Osteocyte (in vitro differentiated cells): Measurements from ENCODE around the gene CORO2B. TPM values are rescaled to one million over a fixed set of nuclear protein-coding genes. Genes with fewer than 3 reads are reported as not detected.
"Not testable (repeated sequence)": the region's sequence is repeated elsewhere in the genome, so short reads cannot be mapped to it uniquely, and the experiment has no call there.

ENCODE experiments used
- DNase-seq: peaks from one replicate; pipeline ENCODE4 v3.0.0; 2021; ENCODE audit warnings: mixed read lengths; ENCODE audit not compliant: unreplicated experiment; ENCODE audit errors: extremely low spot score
- H3K27ac Mint-ChIP-seq: one replicate; pipeline ENCODE4 v1.8.0; 2021; ENCODE audit warnings: mild to moderate bottlenecking, mixed read lengths; ENCODE audit not compliant: unreplicated experiment
- H3K27me3 Mint-ChIP-seq: one replicate; pipeline ENCODE4 v1.8.0; 2021; ENCODE audit warnings: mixed read lengths; ENCODE audit not compliant: unreplicated experiment
- H3K36me3 Mint-ChIP-seq: one replicate; pipeline ENCODE4 v1.8.0; 2021; ENCODE audit warnings: mixed read lengths; ENCODE audit not compliant: unreplicated experiment
- H3K4me1 Mint-ChIP-seq: one replicate; pipeline ENCODE4 v1.8.0; 2021; ENCODE audit warnings: mixed read lengths; ENCODE audit not compliant: unreplicated experiment
- H3K4me3 Mint-ChIP-seq: one replicate; pipeline ENCODE4 v1.8.0; 2021; ENCODE audit warnings: mild to moderate bottlenecking, moderate library complexity, mixed read lengths; ENCODE audit not compliant: unreplicated experiment
- H3K9me3 Mint-ChIP-seq: one replicate; pipeline ENCODE4 v1.8.0; 2021; ENCODE audit warnings: mixed read lengths; ENCODE audit not compliant: unreplicated experiment
- CTCF ChIP-seq: fragments of 200-600 bp; sonication (generic); IDR thresholded peaks from 2 replicates; pipeline ENCODE4 v1.5.0; 2021; ENCODE audit warnings: antibody characterized with exemption, mild to moderate bottlenecking, moderate library complexity
- total RNA-seq: library from RNA; stranded (reverse); gene quantifications from 2 replicates; pipeline ENCODE4 v1.2.1, GENCODE V29; 2021

The CORO2B gene
- total RNA-seq, 1 donor from 2014 or later: 22.6 TPM

GRCh38 chr15:68602459-68603215 lies 23.8 kb downstream of the CORO2B start:
- Mint-ChIP-seq H3K4me3 (no peak overlapping the region), H3K9me3 (no peaks in the 10 kb centered on the region), H3K4me1 (peaks cover 64% of the 10 kb centered on the region), H3K27ac (no peak overlapping the region), H3K36me3 (no peaks in the 10 kb centered on the region), H3K27me3 (no peaks in the 10 kb centered on the region)
- no peak for TF ChIP-seq CTCF
- no peak for DNase-seq

- no peaks in the 10 kb centered on the region for H3K36me3 Mint-ChIP-seq
- H3K4me1 Mint-ChIP-seq: peaks cover 64% of the 10 kb centered on the region
- H3K27me3 Mint-ChIP-seq: no peaks in the 10 kb centered on the region
- TF ChIP-seq CTCF: no peak
- no peaks in the 10 kb centered on the region for H3K9me3 Mint-ChIP-seq
- no peak overlapping the region for H3K4me3 Mint-ChIP-seq
- no peak overlapping the region for H3K27ac Mint-ChIP-seq
- DNase-seq: no peak
Measured at GRCh38 chr15:68603216-68603595, 24.4 kb downstream of the CORO2B start.

- H3K27me3 Mint-ChIP-seq: no peaks in the 10 kb centered on the region
- peaks cover 64% of the 10 kb centered on the region for H3K4me1 Mint-ChIP-seq
- no peak overlapping the region for H3K4me3 Mint-ChIP-seq
- no peak overlapping the region for H3K27ac Mint-ChIP-seq
- H3K9me3 Mint-ChIP-seq: no peaks in the 10 kb centered on the region
- no peaks in the 10 kb centered on the region for H3K36me3 Mint-ChIP-seq
- DNase-seq: no peak
- TF ChIP-seq CTCF: no peak
Measured at GRCh38 chr15:68603951-68604350, 25.2 kb downstream of the CORO2B start.

GRCh38 chr15:68604840-68605478 lies 26.2 kb downstream of the CORO2B start:
- Mint-ChIP-seq H3K4me1 (peaks cover 63% of the 10 kb centered on the region), H3K27ac (peak overlapping the region; percentile 76)
- H3K27me3 Mint-ChIP-seq, DNase-seq, H3K36me3 Mint-ChIP-seq, H3K4me3 Mint-ChIP-seq, H3K9me3 Mint-ChIP-seq: not testable (repeated sequence)

GRCh38 chr15:68606375-68606774 lies 27.6 kb downstream of the CORO2B start:
- no peaks in the 10 kb centered on the region for H3K9me3 Mint-ChIP-seq
- peaks cover 56% of the 10 kb centered on the region for H3K4me1 Mint-ChIP-seq
- H3K4me3 Mint-ChIP-seq: no peak overlapping the region
- no peak for TF ChIP-seq CTCF
- no peaks in the 10 kb centered on the region for H3K36me3 Mint-ChIP-seq
- DNase-seq: no peak
- H3K27me3 Mint-ChIP-seq: no peaks in the 10 kb centered on the region
- H3K27ac Mint-ChIP-seq: peak overlapping the region; percentile 73
